ENCODE data around the gene EPS8.

Gene EPS8

GRCh38 chr12:15772405-15773018 is 16.7 kb downstream of the EPS8 start:
- H3K9me3 ChIP-seq (ENCODE audit: low read length), result no peaks in the 10 kb centered on the region
- no peak overlapping the region for H3K4me2 ChIP-seq (ENCODE audit: low read length)
- no peaks in the 10 kb centered on the region for H4K20me1 ChIP-seq (ENCODE audit: insufficient read depth, low read length)
- no peaks in the 10 kb centered on the region for H3K4me1 ChIP-seq (ENCODE audit: insufficient read depth, low read length, severe bottlenecking)
- H3F3A ChIP-seq (ENCODE audit: insufficient read depth, low read length), result no peaks in the 10 kb centered on the region
- no peak overlapping the region for H3K9ac ChIP-seq (ENCODE audit: low read length)
- H3K9me2 ChIP-seq (ENCODE audit: low read depth, low read length), result no peaks in the 10 kb centered on the region
- no peak overlapping the region for H2AFZ ChIP-seq (ENCODE audit: low read length)
- no peaks in the 10 kb centered on the region for H3K27me3 ChIP-seq (ENCODE audit: insufficient read depth, low read length)
- no peaks in the 10 kb centered on the region for H3K36me3 ChIP-seq (ENCODE audit: insufficient read depth, low read length)
- H3K27ac ChIP-seq (ENCODE audit: low read depth, low read length, poor library complexity, severe bottlenecking), result no peak overlapping the region
- no peak overlapping the region for H3K4me3 ChIP-seq (ENCODE audit: low read depth, low read length, poor library complexity, severe bottlenecking)
- TF ChIP-seq CTCF (IDR thresholded peaks at IDR 0.05; ENCODE audit: low read length) (peak; percentile 56), EZH2 (IDR thresholded peaks at IDR 0.05; ENCODE audit: borderline replicate concordance, low read length) (no peak)
- H3K79me2 ChIP-seq (ENCODE audit: insufficient read depth, low read length), result no peaks in the 10 kb centered on the region

GRCh38 chr12:15770581-15770980 is 18.6 kb downstream of the EPS8 start:
- Histone ChIP-seq H3K27ac (ENCODE audit: low read depth, low read length, poor library complexity, severe bottlenecking) (no peak overlapping the region), H3K79me2 (ENCODE audit: insufficient read depth, low read length) (no peaks in the 10 kb centered on the region), H2AFZ (ENCODE audit: low read length) (no peak overlapping the region), H3K27me3 (ENCODE audit: insufficient read depth, low read length) (no peaks in the 10 kb centered on the region), H3K36me3 (ENCODE audit: insufficient read depth, low read length) (no peaks in the 10 kb centered on the region), H3K4me3 (ENCODE audit: low read depth, low read length, poor library complexity, severe bottlenecking) (no peak overlapping the region), H4K20me1 (ENCODE audit: insufficient read depth, low read length) (no peaks in the 10 kb centered on the region), H3F3A (ENCODE audit: insufficient read depth, low read length) (no peaks in the 10 kb centered on the region), H3K9me3 (ENCODE audit: low read length) (no peaks in the 10 kb centered on the region), H3K9ac (ENCODE audit: low read length) (no peak overlapping the region), H3K4me2 (ENCODE audit: low read length) (no peak overlapping the region), H3K9me2 (ENCODE audit: low read depth, low read length) (no peaks in the 10 kb centered on the region), H3K4me1 (ENCODE audit: insufficient read depth, low read length, severe bottlenecking) (no peaks in the 10 kb centered on the region)
- TF ChIP-seq CTCF (IDR thresholded peaks at IDR 0.05; ENCODE audit: low read length), result no peak
- no peak for TF ChIP-seq EZH2 (IDR thresholded peaks at IDR 0.05; ENCODE audit: borderline replicate concordance, low read length)

GRCh38 chr12:15770021-15770420 is 19.2 kb downstream of the EPS8 start:
- H3K4me1 ChIP-seq (ENCODE audit: insufficient read depth, low read length, severe bottlenecking), result no peaks in the 10 kb centered on the region
- no peaks in the 10 kb centered on the region for H3K79me2 ChIP-seq (ENCODE audit: insufficient read depth, low read length)
- no peaks in the 10 kb centered on the region for H4K20me1 ChIP-seq (ENCODE audit: insufficient read depth, low read length)
- no peaks in the 10 kb centered on the region for H3K9me3 ChIP-seq (ENCODE audit: low read length)
- H3K27ac ChIP-seq (ENCODE audit: low read depth, low read length, poor library complexity, severe bottlenecking), result no peak overlapping the region
- no peak overlapping the region for H3K9ac ChIP-seq (ENCODE audit: low read length)
- H3K4me2 ChIP-seq (ENCODE audit: low read length), result no peak overlapping the region
- no peaks in the 10 kb centered on the region for H3F3A ChIP-seq (ENCODE audit: insufficient read depth, low read length)
- H3K36me3 ChIP-seq (ENCODE audit: insufficient read depth, low read length), result no peaks in the 10 kb centered on the region
- no peaks in the 10 kb centered on the region for H3K27me3 ChIP-seq (ENCODE audit: insufficient read depth, low read length)
- TF ChIP-seq EZH2 (IDR thresholded peaks at IDR 0.05; ENCODE audit: borderline replicate concordance, low read length) (no peak), CTCF (IDR thresholded peaks at IDR 0.05; ENCODE audit: low read length) (no peak)
- H2AFZ ChIP-seq (ENCODE audit: low read length), result no peak overlapping the region
- no peaks in the 10 kb centered on the region for H3K9me2 ChIP-seq (ENCODE audit: low read depth, low read length)
- H3K4me3 ChIP-seq (ENCODE audit: low read depth, low read length, poor library complexity, severe bottlenecking), result no peak overlapping the region

Measured in OCI-LY1 (cell line).